HepG2 (cell line): ENCODE data around the gene UMOD. TPM values are rescaled to one million over a fixed set of nuclear protein-coding genes. Genes with fewer than 3 reads are reported as not detected.
A peak's percentile ranks its signal among the peaks of the same experiment; 100 is the strongest.

Experiments
- AHDC1 ChIP-seq: sonication (generic); formaldehyde crosslinking; IDR thresholded peaks from 2 replicates; pipeline ENCODE4 v1.5.1; 2020; ENCODE audit warnings: mild to moderate bottlenecking, missing genetic modification reagents, borderline replicate concordance
- FOXJ3 ChIP-seq: sonication (generic); formaldehyde crosslinking; IDR thresholded peaks from 2 replicates; pipeline ENCODE4 v1.4.0; 2020; ENCODE audit warnings: missing genetic modification reagents, mild to moderate bottlenecking, borderline replicate concordance
- GABPA ChIP-seq, 2 experiments: IDR thresholded peaks; 2 replicates each; pipeline ENCODE4 v1.6.1; 2011 to 2016; ENCODE audit warnings: low read depth in 2 of 2, low read length in 1 of 2, missing biosample characterization in 1 of 2, missing genetic modification characterization in 1 of 2
- IRF2 ChIP-seq: IDR thresholded peaks from 2 replicates; pipeline ENCODE4 v1.6.1; 2018; ENCODE audit warnings: missing genetic modification reagents, missing compliant biosample characterization
- MED13 ChIP-seq: sonication (generic); formaldehyde crosslinking; IDR thresholded peaks from 2 replicates; pipeline ENCODE4 v1.5.0; 2020; ENCODE audit warnings: missing genetic modification reagents
- MTA1 ChIP-seq: sonication (generic); formaldehyde crosslinking; IDR thresholded peaks from 2 replicates; pipeline ENCODE4 v1.4.0; 2020; ENCODE audit warnings: missing genetic modification reagents, mild to moderate bottlenecking, borderline replicate concordance
- NFIC ChIP-seq: IDR thresholded peaks from 2 replicates; pipeline ENCODE4 v1.6.1; 2012; ENCODE audit warnings: mild to moderate bottlenecking, low read length, inconsistent platforms
- PITX1 ChIP-seq: sonication (generic); formaldehyde crosslinking; IDR thresholded peaks from 2 replicates; pipeline ENCODE4 v1.5.1; 2020; ENCODE audit warnings: mild to moderate bottlenecking, missing genetic modification reagents
- REL ChIP-seq: sonication (generic); formaldehyde crosslinking; conservative IDR thresholded peaks from 2 replicates; pipeline ENCODE4 v1.8.0; 2022; ENCODE audit warnings: mild to moderate bottlenecking, missing genetic modification reagents, moderate library complexity
- SALL1 ChIP-seq: sonication (generic); formaldehyde crosslinking; IDR thresholded peaks from 2 replicates; pipeline ENCODE4 v1.8.0; 2022; ENCODE audit warnings: mild to moderate bottlenecking, missing genetic modification reagents
- SOX13 ChIP-seq, 3 experiments: fragments of 450-650 bp in 1 of 3; sonication (generic) in 1 of 3; formaldehyde crosslinking in 1 of 3; IDR thresholded peaks in 2 of 3; conservative IDR thresholded peaks in 1 of 3; 2 replicates each; pipeline versions ENCODE4 v1.5.0 to v1.6.1; 2016 to 2020; ENCODE audit warnings: antibody characterized with exemption in 1 of 3, mild to moderate bottlenecking in 1 of 3, missing compliant biosample characterization in 1 of 3, missing genetic modification reagents in 1 of 3, moderate library complexity in 1 of 3
- TBX2 ChIP-seq: sonication (generic); formaldehyde crosslinking; IDR thresholded peaks from 2 replicates; pipeline ENCODE4 v1.5.0; 2020; ENCODE audit warnings: missing genetic modification reagents, mild to moderate bottlenecking, borderline replicate concordance
- TFAP4 ChIP-seq: sonication (generic); IDR thresholded peaks from 2 replicates; pipeline ENCODE4 v1.6.1; 2016; ENCODE audit warnings: low read depth, borderline replicate concordance
- ZC3H13 ChIP-seq: sonication (generic); formaldehyde crosslinking; IDR thresholded peaks from 2 replicates; pipeline ENCODE4 v1.8.1; 2023; ENCODE audit warnings: mild to moderate bottlenecking, missing genetic modification reagents, moderate library complexity
- ZNF138 ChIP-seq: sonication (generic); formaldehyde crosslinking; IDR thresholded peaks from 2 replicates; pipeline ENCODE4 v1.5.0; 2020; ENCODE audit warnings: mild to moderate bottlenecking, low read depth, missing genetic modification reagents
- ZNF33B ChIP-seq: sonication (generic); formaldehyde crosslinking; IDR thresholded peaks from 2 replicates; pipeline ENCODE4 v1.5.1; 2020; ENCODE audit warnings: mild to moderate bottlenecking, missing genetic modification reagents
- ZNF609 ChIP-seq: sonication (generic); formaldehyde crosslinking; IDR thresholded peaks from 2 replicates; pipeline ENCODE4 v1.4.0; 2020; ENCODE audit warnings: mild to moderate bottlenecking, missing genetic modification reagents, borderline replicate concordance
- polyA plus RNA-seq, 8 experiments: library from polyadenylated mRNA; depleted of rRNA in 3 of 8; stranded (reverse) in 7 of 8; unstranded in 1 of 8; fragments of >200 nt; fragmentation: Illumina TruSeq in 4 of 8; extraction: Trizol in 4 of 8; gene quantifications; 2 replicates each; pipeline versions ENCODE4 v1.2.1 to v1.2.3, GENCODE V29; 2011 to 2016; ENCODE audit warnings: low read depth in 4 of 8, missing spikeins in 1 of 8, mixed read lengths in 1 of 8; ENCODE audit not compliant: insufficient read depth in 1 of 8
- total RNA-seq, 5 experiments: library from RNA; depleted of rRNA; stranded (reverse); fragments of >200 nt; fragmentation: Illumina TruSeq; extraction: Trizol; gene quantifications; 2 replicates each; pipeline ENCODE4 v1.2.3, GENCODE V29; 2016; ENCODE audit warnings: low read depth in 1 of 5

UMOD gene
- total and polyA plus RNA-seq, 2 of the 13 experiments (the other 11 are each of a cell fraction or from before 2014, with no cell fraction given) = not detected

GRCh38 chr16:20327444-20328041, 25.0 kb downstream of the UMOD start, which contains the start of gene GP2 (continued):
- 0 out of 2 replicates have a peak, but pooled peaks have one; percentile 35 for TF ChIP-seq REL (CRISPR knock-in tag)
- TF ChIP-seq MED13 = no peak
- TF ChIP-seq AHDC1 (CRISPR knock-in tag) = peak; percentile 79; the same call in 1 of the 2 replicates
- peak; percentile 93 for TF ChIP-seq PITX1 (CRISPR knock-in tag)
- peak; percentile 70; the same call in 1 of the 2 replicates for TF ChIP-seq ZC3H13 (CRISPR knock-in tag)
- peak; percentile 42; the same call in 1 of the 2 replicates for TF ChIP-seq IRF2 (CRISPR knock-in tag)
- peak; percentile 84 for TF ChIP-seq SALL1 (CRISPR knock-in tag)
- peak; percentile 57; the same call in 1 of the 2 replicates for TF ChIP-seq NFIC
- TF ChIP-seq TBX2 (CRISPR knock-in tag) = peak; percentile 63
- no peak for TF ChIP-seq GABPA (IDR thresholded peaks at IDR 0.05; ENCODE audit: low read depth, low read length)
- peak; percentile 42; the same call in 1 of the 2 replicates for TF ChIP-seq GABPA (CRISPR knock-in tag; IDR thresholded peaks at IDR 0.05; ENCODE audit: low read depth)
- TF ChIP-seq ZNF138 (CRISPR knock-in tag) = 0 out of 2 replicates have a peak, but pooled peaks have one; percentile 48
- peak; percentile 45; the same call in 1 of the 2 replicates for TF ChIP-seq FOXJ3 (CRISPR knock-in tag)
- no peak for TF ChIP-seq TFAP4
- no peak for TF ChIP-seq SOX13 (IDR thresholded peaks at IDR 0.05)
- peak in 1 of 2 experiments; percentile 42; a peak in 2 of 4 replicates for TF ChIP-seq SOX13 (CRISPR knock-in tag; conservative IDR thresholded peaks at IDR 0.05 in 1 of 2, IDR thresholded peaks at IDR 0.05 in 1 of 2)
- peak; percentile 78; the same call in 1 of the 2 replicates for TF ChIP-seq MTA1 (CRISPR knock-in tag)
- peak; percentile 63; the same call in 1 of the 2 replicates for TF ChIP-seq ZNF609 (CRISPR knock-in tag)
- no peak for TF ChIP-seq ZNF33B (CRISPR knock-in tag)
